H9 (cell line): Measurements from ENCODE around the gene CBX8. TPM values are rescaled to one million over a fixed set of nuclear protein-coding genes. Genes with fewer than 3 reads are reported as not detected.

Experiments used
- DNase-seq: peaks from one replicate; pipeline ENCODE4 v3.0.0-alpha.2; 2017
- H2AFZ ChIP-seq: one replicate; pipeline ENCODE4 v1.6.1; 2013; ENCODE audit warnings: mild to moderate bottlenecking, low read length, control low read depth, moderate library complexity
- H2AK5ac ChIP-seq: 2 replicates; pipeline ENCODE4 v1.6.1; 2013; ENCODE audit warnings: low read length, control low read depth, mixed read lengths; ENCODE audit not compliant: insufficient read length
- H2BK120ac ChIP-seq: one replicate; pipeline ENCODE4 v1.6.1; 2013; ENCODE audit warnings: low read depth, mild to moderate bottlenecking, low read length, control low read depth, inconsistent platforms; ENCODE audit not compliant: poor library complexity, severe bottlenecking
- H2BK12ac ChIP-seq: 2 replicates; pipeline ENCODE4 v1.6.1; 2013; ENCODE audit warnings: low read length, control low read depth, mixed read lengths, low read depth; ENCODE audit not compliant: insufficient read length
- H2BK15ac ChIP-seq: 2 replicates; pipeline ENCODE4 v1.6.1; 2013; ENCODE audit warnings: low read depth, low read length, control low read depth
- H2BK20ac ChIP-seq: one replicate; pipeline ENCODE4 v1.6.1; 2013; ENCODE audit warnings: low read depth, mild to moderate bottlenecking, low read length, control low read depth, inconsistent platforms; ENCODE audit not compliant: poor library complexity, severe bottlenecking
- H2BK5ac ChIP-seq: 2 replicates; pipeline ENCODE4 v1.6.1; 2013; ENCODE audit warnings: low read length, control low read depth, mixed read lengths; ENCODE audit not compliant: insufficient read length
- H3K14ac ChIP-seq: 2 replicates; pipeline ENCODE4 v1.6.1; 2013; ENCODE audit warnings: low read length, control low read depth; ENCODE audit not compliant: insufficient read depth
- H3K18ac ChIP-seq: 2 replicates; pipeline ENCODE4 v1.6.1; 2013; ENCODE audit warnings: low read depth, mild to moderate bottlenecking, mixed read lengths, low read length, control low read depth; ENCODE audit not compliant: insufficient read length
- H3K23ac ChIP-seq: 2 replicates; pipeline ENCODE4 v1.6.1; 2013; ENCODE audit warnings: low read length, control low read depth, mixed read lengths, low read depth; ENCODE audit not compliant: insufficient read length
- H3K23me2 ChIP-seq: 2 replicates; pipeline ENCODE4 v1.6.1; 2013; ENCODE audit warnings: low read depth, mild to moderate bottlenecking, mixed read lengths, low read length, control low read depth; ENCODE audit not compliant: insufficient read length, poor library complexity, severe bottlenecking
- H3K27ac ChIP-seq: 2 replicates; pipeline ENCODE4 v1.5.1; 2013; ENCODE audit warnings: low read length, control low read depth, mixed read lengths, low read depth; ENCODE audit not compliant: insufficient read length
- H3K27me3 ChIP-seq: 2 replicates; pipeline ENCODE4 v1.6.1; 2013; ENCODE audit warnings: low read length, control low read depth, inconsistent platforms; ENCODE audit not compliant: insufficient read depth
- H3K4ac ChIP-seq: 2 replicates; pipeline ENCODE4 v1.6.1; 2013; ENCODE audit warnings: low read depth, mild to moderate bottlenecking, control low read depth, inconsistent platforms, low read length, moderate library complexity
- H3K4me1 ChIP-seq: 2 replicates; pipeline ENCODE4 v1.6.1; 2013; ENCODE audit warnings: low read length, control low read depth, inconsistent platforms; ENCODE audit not compliant: insufficient read depth
- H3K4me2 ChIP-seq: 2 replicates; pipeline ENCODE4 v1.6.1; 2013; ENCODE audit warnings: low read length, control low read depth, mixed read lengths; ENCODE audit not compliant: insufficient read length, insufficient read depth
- H3K56ac ChIP-seq: 2 replicates; pipeline ENCODE4 v1.6.1; 2013; ENCODE audit warnings: low read depth, mild to moderate bottlenecking, mixed read lengths, low read length, control low read depth; ENCODE audit not compliant: insufficient read length
- H3K79me1 ChIP-seq: 2 replicates; pipeline ENCODE4 v1.6.1; 2013; ENCODE audit warnings: low read depth, mild to moderate bottlenecking, moderate library complexity, low read length, control low read depth, inconsistent platforms; ENCODE audit not compliant: insufficient read depth, poor library complexity, severe bottlenecking
- H3K79me2 ChIP-seq: 2 replicates; pipeline ENCODE4 v1.6.1; 2013; ENCODE audit warnings: low read length, control low read depth, inconsistent platforms; ENCODE audit not compliant: insufficient read depth
- H3K9ac ChIP-seq: 2 replicates; pipeline ENCODE4 v1.6.1; 2013; ENCODE audit warnings: low read length, control low read depth, mixed read lengths; ENCODE audit not compliant: insufficient read length; ENCODE audit errors: extremely low read depth
- H3K9me3 ChIP-seq: one replicate; pipeline ENCODE4 v1.6.1; 2013; ENCODE audit warnings: low read depth, low read length, inconsistent platforms; ENCODE audit not compliant: control insufficient read depth
- H3T11ph ChIP-seq: one replicate; pipeline ENCODE4 v1.6.1; 2013; ENCODE audit warnings: mild to moderate bottlenecking, low read length, control low read depth, inconsistent platforms
- H4K20me1 ChIP-seq: one replicate; pipeline ENCODE4 v1.6.1; 2013; ENCODE audit not compliant: control insufficient read depth, insufficient read length, insufficient read depth
- H4K5ac ChIP-seq: 2 replicates; pipeline ENCODE4 v1.6.1; 2013; ENCODE audit warnings: low read depth, mild to moderate bottlenecking, mixed read lengths, low read length, control low read depth; ENCODE audit not compliant: insufficient read length
- H4K8ac ChIP-seq: replicated peaks from 2 replicates; pipeline ENCODE4 v1.6.1; 2013; ENCODE audit warnings: low read length, control low read depth, mixed read lengths, low read depth; ENCODE audit not compliant: insufficient read length
- H4K91ac ChIP-seq: 2 replicates; pipeline ENCODE4 v1.6.1; 2013; ENCODE audit warnings: low read depth, mild to moderate bottlenecking, moderate library complexity, mixed read lengths, low read length, control low read depth; ENCODE audit not compliant: insufficient read length
- H3K27ac Mint-ChIP-seq, 3 experiments: 2 replicates in 2 of 3; 3 replicates in 1 of 3; pipeline ENCODE4 v1.8.0; 2020 to 2021; ENCODE audit warnings: mixed read lengths in 3 of 3, mild to moderate bottlenecking in 1 of 3, moderate library complexity in 1 of 3
- H3K27me3 Mint-ChIP-seq: 2 replicates; pipeline ENCODE4 v1.8.0; 2021; ENCODE audit warnings: low read depth, mild to moderate bottlenecking, moderate library complexity, mixed read lengths
- H3K36me3 Mint-ChIP-seq, 3 experiments: 2 replicates in 2 of 3; 3 replicates in 1 of 3; pipeline ENCODE4 v1.8.0; 2020 to 2021; ENCODE audit warnings: low read depth in 3 of 3, mixed read lengths in 3 of 3; ENCODE audit not compliant: insufficient read depth in 1 of 3
- H3K4me1 Mint-ChIP-seq, 2 experiments: 2 replicates each; pipeline ENCODE4 v1.8.0; 2020; ENCODE audit warnings: mixed read lengths in 2 of 2
- H3K4me3 Mint-ChIP-seq, 2 experiments: 2 replicates in 1 of 2; 3 replicates in 1 of 2; pipeline ENCODE4 v1.8.0; 2020 to 2021; ENCODE audit warnings: mild to moderate bottlenecking in 2 of 2, mixed read lengths in 2 of 2, moderate library complexity in 1 of 2
- H3K9me3 Mint-ChIP-seq, 2 experiments: 2 replicates in 1 of 2; 3 replicates in 1 of 2; pipeline ENCODE4 v1.8.0; 2020; ENCODE audit warnings: mild to moderate bottlenecking in 2 of 2, mixed read lengths in 2 of 2, moderate library complexity in 1 of 2
- CTCF ChIP-seq: fragments of 200-600 bp; sonication (generic); conservative IDR thresholded peaks from 3 replicates; pipeline ENCODE4 v1.8.0; 2021; ENCODE audit warnings: antibody characterized with exemption, mild to moderate bottlenecking
- WGBS: extraction: QIAGEN DNeasy Blood & Tissue Kit; methylation state at CpG from one replicate; pipeline ENCODE4 v1.1.7; 2013; ENCODE audit warnings: missing lambda C conversion rate, low lambda C conversion rate, mixed read lengths; ENCODE audit not compliant: insufficient read length; ENCODE audit errors: extremely low coverage; 5-methylcytosine and 5-hydroxymethylcytosine counted together
- total RNA-seq: library from RNA; stranded (reverse); gene quantifications from 2 replicates; pipeline ENCODE4 v1.2.1, GENCODE V29; 2021

Gene CBX8
- total RNA-seq, 1 experiment from 2014 or later, result 1.2 TPM

GRCh38 chr17:79840989-79841286 lies 44.1 kb upstream of the CBX8 start:
- Histone ChIP-seq H3K56ac (no peak overlapping the region), H3K27me3 (peaks cover 64% of the 10 kb centered on the region), H2BK12ac (no peak overlapping the region), H3K4me2 (no peak overlapping the region), H3K23me2 (peaks cover 42% of the 10 kb centered on the region), H2BK20ac (no peak overlapping the region), H3K4ac (no peak overlapping the region), H3K14ac (no peak overlapping the region), H3K27ac (no peak overlapping the region), H2BK5ac (no peak overlapping the region), H4K20me1 (no peaks in the 10 kb centered on the region), H2AK5ac (no peak overlapping the region), H3K9me3 (no peaks in the 10 kb centered on the region), H2BK120ac (no peak overlapping the region), H3K18ac (no peak overlapping the region), H3K79me1 (no peaks in the 10 kb centered on the region), H4K8ac (no peak overlapping the region), H3K9ac (no peak overlapping the region), H4K91ac (no peak overlapping the region), H4K5ac (no peak overlapping the region), H3K23ac (no peak overlapping the region), H3T11ph (no peak overlapping the region), H2AFZ (no peak overlapping the region), H3K4me1 (no peaks in the 10 kb centered on the region), H3K79me2 (no peaks in the 10 kb centered on the region), H2BK15ac (no peak overlapping the region)
- H3K4me1 Mint-ChIP-seq, result peaks cover 28 to 38% of the 10 kb centered on the region in 2 experiments
- peaks cover 2 to 5% of the 10 kb centered on the region in 2 experiments; a peak in 1 of 5 replicates for H3K9me3 Mint-ChIP-seq
- no peak for DNase-seq
- H3K4me3 Mint-ChIP-seq, result no peak overlapping the region
- peaks cover 90% of the 10 kb centered on the region for H3K27me3 Mint-ChIP-seq
- H3K36me3 Mint-ChIP-seq, result no peaks in the 10 kb centered on the region; a peak in 1 of 7 replicates
- no peak overlapping the region for H3K27ac Mint-ChIP-seq
- TF ChIP-seq CTCF, result no peak
- WGBS, result no CpG with 5 or more reads among the region's 19 CpGs
